Measurements from ENCODE around the gene SOX6.

DNA sequence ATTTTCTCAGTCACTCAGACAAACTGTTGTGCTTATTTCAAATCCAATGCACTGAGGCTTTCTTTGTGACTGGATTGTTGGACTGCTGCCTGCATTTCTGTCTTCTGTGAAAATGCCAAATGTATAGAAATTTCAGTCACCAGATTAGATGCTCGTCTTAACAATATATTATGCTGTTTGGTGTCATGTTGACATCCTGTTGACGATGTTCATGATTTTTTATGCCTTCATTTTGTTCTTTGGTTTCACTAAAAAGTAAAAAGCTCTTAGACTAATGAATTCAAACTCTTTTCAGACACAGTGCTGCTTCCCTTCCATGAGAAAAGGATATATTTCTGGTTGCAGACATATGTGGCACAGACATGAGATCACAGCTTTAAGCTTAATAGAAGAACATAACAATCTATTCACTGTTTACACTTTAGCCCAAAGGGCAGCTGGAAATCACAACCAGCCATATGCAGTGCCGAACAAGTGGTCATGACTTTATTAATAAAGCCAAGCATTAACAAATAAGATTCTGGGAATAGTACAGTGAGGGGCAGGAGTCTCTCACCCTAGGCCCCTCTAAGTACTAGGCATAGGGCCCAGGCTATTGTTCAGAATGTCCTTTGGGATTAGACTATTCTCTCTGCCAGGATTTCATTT, 9.4 kb upstream of the SOX6 start:
- TF ChIP-seq CTCF (IDR thresholded peaks at IDR 0.05) (no peak), REST (IDR thresholded peaks at IDR 0.05; ENCODE audit: low read depth, low read length) (no peak), GABPA (IDR thresholded peaks at IDR 0.05; ENCODE audit: low read depth) (no peak), SMC3 (IDR thresholded peaks at IDR 0.05; ENCODE audit: low read depth, low read length) (no peak)

All from SK-N-SH (cell line).